Measurements from ENCODE around the gene HACD2. TPM values are rescaled to one million over a fixed set of nuclear protein-coding genes. Genes with fewer than 3 reads are reported as not detected.

HACD2 gene
- 27.9 TPM for total RNA-seq

- DNase-seq (ENCODE audit: low spot score) (peak; percentile 97), ATAC-seq (peak; percentile 99)
- intact Hi-C loops (cut with DNase I), result no loop called here
These were observed at the start of gene HACD2 for GRCh38 chr3:123584988-123585937. Gene HACD2, minus strand, starts transcription at chr3:123585053. Its CDS starts 26 bp downstream, at chr3:123585027.

DNA sequence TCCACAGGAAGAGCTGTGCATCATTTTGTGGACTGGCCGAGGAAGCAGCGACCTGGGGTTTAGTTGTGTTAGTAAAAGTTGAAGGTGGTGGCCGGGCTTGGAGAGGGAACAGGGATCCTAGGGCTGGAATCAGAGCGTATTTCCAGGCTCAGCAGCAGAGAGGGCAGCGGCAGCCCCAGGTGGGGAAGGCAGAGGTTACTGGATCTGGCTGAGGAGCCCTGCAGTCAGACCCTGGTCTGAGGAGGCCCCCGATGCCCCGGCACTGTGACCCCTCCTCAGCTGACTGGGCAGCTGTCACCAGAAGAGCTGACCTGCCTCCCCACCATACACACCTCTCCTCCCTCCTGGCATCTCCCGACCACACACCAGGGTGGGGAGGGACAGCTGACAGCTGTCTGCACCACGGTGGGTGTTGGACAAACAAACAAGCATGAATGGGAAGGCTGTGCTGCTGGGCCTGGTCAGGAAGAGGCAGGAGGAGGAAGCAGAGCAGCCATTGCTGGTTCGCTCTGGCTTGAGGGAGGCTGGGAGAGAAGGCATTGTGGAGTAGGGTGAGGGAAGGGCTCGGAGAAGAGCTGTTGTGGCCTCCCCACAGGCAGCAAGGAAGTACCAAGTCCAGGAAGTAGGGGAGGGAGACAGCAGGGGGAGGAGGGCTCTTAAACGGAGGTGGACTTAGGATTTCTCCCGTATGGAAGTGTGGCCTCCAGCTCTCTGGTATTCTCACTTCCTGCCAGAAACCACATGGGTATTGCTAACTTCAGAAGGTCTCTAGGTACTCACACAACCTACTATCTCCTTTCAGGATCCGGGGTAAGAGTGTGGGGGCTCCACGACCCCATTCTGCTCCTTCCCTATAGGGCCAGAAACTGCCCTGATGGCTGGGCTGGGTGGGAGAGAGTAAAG, 49.5 kb upstream of the HACD2 start:
- intact Hi-C loops (cut with DNase I), result no loop called here
- no peak for DNase-seq (ENCODE audit: low spot score)

GRCh38 chr3:123633530-123633929, 48.7 kb upstream of the HACD2 start:
- intact Hi-C loops (cut with DNase I), result no loop called here
- no peak for DNase-seq (ENCODE audit: low spot score)
- ATAC-seq, result peak; percentile 51

More for the DNA sequence above, 49.5 kb upstream of the HACD2 start:
- peak; percentile 29 for ATAC-seq

- DNase-seq (ENCODE audit: low spot score) (no peak), ATAC-seq (peak; percentile 53)
- intact Hi-C loops (cut with DNase I), result no loop called here
These were observed 47.4 kb upstream of the HACD2 start for GRCh38 chr3:123632161-123632655.

DNA sequence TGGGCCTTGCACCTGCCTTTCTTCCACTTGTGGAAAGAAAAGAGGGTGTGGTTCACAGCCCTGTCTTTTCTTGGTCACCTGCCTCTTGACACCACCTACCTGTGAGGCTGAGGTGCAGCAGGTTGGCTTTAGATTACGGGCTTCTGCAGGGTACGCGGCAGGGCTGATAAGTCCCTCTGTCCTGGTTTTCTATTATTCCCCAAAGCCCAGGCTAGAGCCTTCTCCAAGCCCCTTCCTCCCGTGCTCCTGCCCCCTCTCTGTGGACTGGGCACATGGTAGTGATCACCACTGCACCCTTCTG, 44.8 kb upstream of the HACD2 start:
- DNase-seq (ENCODE audit: low spot score) (no peak), ATAC-seq (no peak)
- intact Hi-C loops (cut with DNase I), result no loop called here

- ATAC-seq, result no peak
- DNase-seq (ENCODE audit: low spot score), result no peak
- intact Hi-C loops (cut with DNase I), result no loop called here
These were observed 44.3 kb upstream of the HACD2 start for GRCh38 chr3:123628996-123629746.

GRCh38 chr3:123627673-123628670, 43.1 kb upstream of the HACD2 start:
- intact Hi-C loops (cut with DNase I), result no loop called here
- DNase-seq (ENCODE audit: low spot score) (no peak), ATAC-seq (peak; percentile 37)

DNA sequence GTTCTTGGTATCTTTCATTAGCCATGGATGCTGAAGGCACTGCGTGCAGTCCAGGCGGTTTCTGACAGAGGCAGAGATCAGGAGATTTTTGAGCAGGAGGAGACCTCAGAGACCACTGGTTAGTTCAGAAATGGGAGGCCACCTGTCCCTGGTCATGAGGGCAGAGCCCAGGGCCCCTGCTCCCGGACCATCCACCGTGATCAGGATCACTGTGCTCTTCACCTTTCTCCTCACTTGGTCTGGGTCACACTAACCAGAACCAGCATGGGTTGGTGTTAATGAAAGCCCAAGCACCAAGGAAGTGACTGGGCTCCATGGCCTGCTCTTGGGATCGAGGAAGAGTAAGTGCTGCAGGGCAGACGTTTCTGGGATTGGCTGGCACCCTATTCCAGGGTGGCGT, 42.0 kb upstream of the HACD2 start:
- intact Hi-C loops (cut with DNase I), result no loop called here
- ATAC-seq, result no peak
- no peak for DNase-seq (ENCODE audit: low spot score)

GRCh38 chr3:123624302-123624701, 39.4 kb upstream of the HACD2 start:
- ATAC-seq (no peak), DNase-seq (ENCODE audit: low spot score) (no peak)
- intact Hi-C loops (cut with DNase I), result no loop called here

GRCh38 chr3:123623346-123623880, 38.6 kb upstream of the HACD2 start:
- intact Hi-C loops (cut with DNase I), result no loop called here
- ATAC-seq, result no peak

DNA sequence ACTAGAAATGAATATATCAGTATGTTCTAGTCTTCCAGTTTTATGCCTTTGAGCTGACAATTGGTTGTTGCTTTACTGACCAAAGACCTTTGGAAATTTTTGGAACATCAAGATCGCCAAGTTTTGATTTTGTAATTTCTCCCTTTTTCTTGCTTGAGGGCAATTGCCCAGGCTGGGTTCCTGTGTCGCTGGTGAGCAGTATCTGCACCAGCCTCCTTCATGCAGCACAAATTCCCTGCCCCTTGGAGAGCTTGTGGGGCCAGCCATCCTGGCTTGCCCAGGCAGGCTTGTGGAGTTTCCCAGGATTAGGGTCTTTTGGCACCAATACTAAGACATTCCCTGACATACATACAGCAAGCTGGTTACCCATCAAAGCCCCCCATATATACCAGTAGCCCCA, 37.9 kb upstream of the HACD2 start:
- intact Hi-C loops (cut with DNase I), result no loop called here
- no peak for DNase-seq (ENCODE audit: low spot score)
- no peak for ATAC-seq

More at GRCh38 chr3:123623346-123623880, 38.6 kb upstream of the HACD2 start:
- DNase-seq (ENCODE audit: low spot score), result no peak

- ATAC-seq, result no peak
- no peak for DNase-seq (ENCODE audit: low spot score)
- intact Hi-C loops (cut with DNase I), result no loop called here
These were observed 37.0 kb upstream of the HACD2 start for GRCh38 chr3:123621850-123622189.

DNA sequence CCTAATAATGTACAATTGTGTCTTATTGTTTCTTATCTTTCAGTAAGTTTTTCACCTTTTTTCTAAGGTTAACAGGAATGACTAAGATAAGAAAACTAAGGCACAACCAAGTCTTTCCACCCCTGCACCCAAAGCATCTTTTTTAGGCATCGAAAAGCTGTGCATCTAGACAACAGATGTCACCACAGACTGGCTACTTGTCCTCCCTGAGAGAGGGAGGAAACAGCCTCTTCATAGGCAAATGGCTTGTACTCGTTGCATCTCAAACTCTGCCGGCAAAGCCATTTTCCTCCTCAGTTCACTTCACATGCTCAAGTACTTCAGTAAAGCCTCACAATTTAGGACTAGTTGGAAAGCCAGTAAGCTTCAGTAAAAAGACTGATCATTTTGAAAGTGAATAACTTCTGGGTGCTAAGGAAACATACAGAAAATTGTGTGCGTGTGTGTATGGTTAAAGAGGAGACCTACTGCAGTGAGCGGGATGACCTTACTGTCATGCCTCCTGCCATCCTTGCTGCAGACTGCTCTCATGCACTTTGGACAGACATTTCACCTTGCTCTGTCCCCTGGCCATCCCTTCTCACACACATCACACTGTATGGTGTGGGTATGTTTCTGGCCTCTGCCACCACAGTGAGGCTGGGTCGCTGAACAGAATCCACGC, 36.5 kb upstream of the HACD2 start:
- intact Hi-C loops (cut with DNase I), result no loop called here
- ATAC-seq (no peak), DNase-seq (ENCODE audit: low spot score) (no peak)

- DNase-seq (ENCODE audit: low spot score) (no peak), ATAC-seq (peak; percentile 77)
- intact Hi-C loops (cut with DNase I), result no loop called here
These were observed 35.5 kb upstream of the HACD2 start for GRCh38 chr3:123620343-123620742.

- DNase-seq (ENCODE audit: low spot score), result peak; percentile 86
- ATAC-seq, result peak; percentile 60
- intact Hi-C loops (cut with DNase I), result no loop called here
These were observed 34.1 kb upstream of the HACD2 start for GRCh38 chr3:123618768-123619484.

- ATAC-seq (peak; percentile 7), DNase-seq (ENCODE audit: low spot score) (no peak)
- intact Hi-C loops (cut with DNase I), result no loop called here
These were observed 33.3 kb upstream of the HACD2 start for GRCh38 chr3:123618076-123618708.
